HCT116 (cell line): Measurements from ENCODE around the gene MAPRE2. TPM values are rescaled to one million over a fixed set of nuclear protein-coding genes. Genes with fewer than 3 reads are reported as not detected.

Source experiments
- ATAC-seq: fragments of 200-7000 bp; cut with Tn5 transposase; 2 replicates; pipeline ENCODE4 v1.9.1; 2020; ENCODE audit warnings: mild to moderate bottlenecking, moderate library complexity
- BruUV-seq: library from RNA; stranded (reverse); fragments of 400-500 nt; replicated peaks from 2 replicates; lab custom pipeline; 2021; lab: Mats Ljungman, UMichigan
- CTCF ChIA-PET: fragments of 300-600 bp; sonication (Branson Sonifier 250); formaldehyde crosslinking; loops from one replicate; lab custom pipeline; 2021; ENCODE audit warnings: antibody characterized with exemption; lab: Charles Lee
- POLR2A ChIA-PET: fragments of 300-600, 350-600 bp; sonication (Branson Sonifier 250); formaldehyde crosslinking; loops from one replicate; lab custom pipeline; 2021; ENCODE audit warnings: antibody characterized with exemption; lab: Charles Lee
- RAD21 ChIA-PET, 2 experiments: fragments of 300-600 bp; sonication (Branson Sonifier 250); formaldehyde crosslinking; loops; one replicate each; lab custom pipeline; 2023; ENCODE audit warnings: low total read pairs in 2 of 2; ENCODE audit not compliant: uncharacterized antibody in 2 of 2, unreplicated experiment in 2 of 2, low non-redundant PET in 1 of 2; lab: Charles Lee
- DNase-seq: peaks from one replicate; pipeline ENCODE4 v3.0.0-alpha.2; 2010; ENCODE audit warnings: low read depth, low spot score
- H2AFZ ChIP-seq: fragments of 200-600 bp; shearing (Covaris generic), sonication (generic); 2 replicates; pipeline ENCODE4 v1.6.1; 2017; ENCODE audit warnings: low read depth, mixed run types, mixed read lengths, antibody characterized with exemption, low read length; ENCODE audit not compliant: poor library complexity, severe bottlenecking
- H3K27ac ChIP-seq: 2 replicates; pipeline ENCODE4 v1.5.1; 2012; ENCODE audit warnings: low read depth, low read length
- H3K27me3 ChIP-seq: fragments of 200-600 bp; sonication (generic); 2 replicates; pipeline ENCODE4 v1.6.1; 2016; ENCODE audit warnings: mixed run types, low read length, mixed read lengths; ENCODE audit not compliant: insufficient read depth
- H3K36me3 ChIP-seq, 2 experiments: fragments of 200-500 bp in 1 of 2; fragments of 200-600 bp in 1 of 2; sonication (Bioruptor generic) in 1 of 2; sonication (generic) in 1 of 2; 2 replicates each; pipeline versions ENCODE4 v1.5.1 to v1.6.1; 2014 to 2016; ENCODE audit warnings: low read length in 2 of 2, inconsistent platforms in 1 of 2, mixed read lengths in 1 of 2, mixed run types in 1 of 2; ENCODE audit not compliant: insufficient read depth in 2 of 2, control insufficient read depth in 1 of 2
- H3K4me1 ChIP-seq, 2 experiments: fragments of 200-600 bp in 1 of 2; sonication (generic) in 1 of 2; 2 replicates each; pipeline versions ENCODE4 v1.5.1 to v1.6.1; 2012 to 2017; ENCODE audit warnings: low read length in 2 of 2, inconsistent platforms in 1 of 2, mild to moderate bottlenecking in 1 of 2, mixed read lengths in 1 of 2, mixed run types in 1 of 2, moderate library complexity in 1 of 2; ENCODE audit not compliant: insufficient read depth in 2 of 2, control insufficient read depth in 1 of 2
- H3K4me2 ChIP-seq: fragments of 200-600 bp; sonication (generic); 2 replicates; pipeline ENCODE4 v1.6.1; 2017; ENCODE audit warnings: mixed run types, low read length, mixed read lengths
- H3K4me3 ChIP-seq, 2 experiments: fragments of 200-600 bp in 1 of 2; sonication (generic) in 1 of 2; replicated peaks in 1 of 2; 2 replicates each; pipeline ENCODE4 v1.5.1; 2011 to 2016; ENCODE audit warnings: low read length in 2 of 2, control low read depth in 1 of 2, low read depth in 1 of 2, mild to moderate bottlenecking in 1 of 2, mixed read lengths in 1 of 2, mixed run types in 1 of 2
- H3K79me2 ChIP-seq: fragments of 200-600 bp; sonication (generic); 2 replicates; pipeline ENCODE4 v1.6.1; 2017; ENCODE audit warnings: mild to moderate bottlenecking, mixed run types, low read length, moderate library complexity, mixed read lengths; ENCODE audit not compliant: insufficient read depth
- H3K9ac ChIP-seq: fragments of 200-600 bp; sonication (generic); 2 replicates; pipeline ENCODE4 v1.6.1; 2016; ENCODE audit warnings: low read length, mixed read lengths
- H3K9me2 ChIP-seq: fragments of 200-600 bp; sonication (generic), shearing (Covaris generic); 2 replicates; pipeline ENCODE4 v1.6.1; 2017; ENCODE audit warnings: mixed run types, mild to moderate bottlenecking, moderate library complexity; ENCODE audit not compliant: insufficient read depth
- H3K9me3 ChIP-seq, 2 experiments: fragments of 200-500 bp in 1 of 2; fragments of 200-600 bp in 1 of 2; sonication (Bioruptor generic) in 1 of 2; sonication (generic) in 1 of 2; 2 replicates each; pipeline ENCODE4 v1.6.1; 2014 to 2017; ENCODE audit warnings: low read length in 2 of 2, mixed read lengths in 2 of 2, inconsistent platforms in 1 of 2, low read depth in 1 of 2, mild to moderate bottlenecking in 1 of 2, mixed run types in 1 of 2, moderate library complexity in 1 of 2; ENCODE audit not compliant: control insufficient read depth in 1 of 2, insufficient read depth in 1 of 2
- H4K20me1 ChIP-seq: fragments of 200-600 bp; sonication (generic), shearing (Covaris generic); 2 replicates; pipeline ENCODE4 v1.6.1; 2017; ENCODE audit warnings: mixed run types, mild to moderate bottlenecking, moderate library complexity; ENCODE audit not compliant: insufficient read depth
- ATF3 ChIP-seq: IDR thresholded peaks from 2 replicates; pipeline ENCODE4 v1.6.1; 2012
- CEBPB ChIP-seq: IDR thresholded peaks from 2 replicates; pipeline ENCODE4 v1.6.1; 2012; ENCODE audit warnings: low read depth
- EGR1 ChIP-seq: IDR thresholded peaks from 2 replicates; pipeline ENCODE4 v1.6.1; 2012; ENCODE audit warnings: low read depth
- ELF1 ChIP-seq: IDR thresholded peaks from 2 replicates; pipeline ENCODE4 v1.6.1; 2012; ENCODE audit warnings: low read depth, borderline replicate concordance
- EZH2 ChIP-seq: fragments of 200-600 bp; sonication (generic); IDR thresholded peaks from 2 replicates; pipeline ENCODE4 v1.6.1; 2017; ENCODE audit warnings: antibody characterized with exemption, mixed run types
- EZH2phosphoT487 ChIP-seq: fragments of 200-600 bp; IDR thresholded peaks from 2 replicates; pipeline ENCODE4 v1.6.1; 2018; ENCODE audit warnings: antibody characterized with exemption, borderline replicate concordance
- JUND ChIP-seq: IDR thresholded peaks from 2 replicates; pipeline ENCODE4 v1.6.1; 2012
- POLR2A ChIP-seq: IDR thresholded peaks from 2 replicates; pipeline ENCODE4 v1.7.0; 2011; ENCODE audit warnings: borderline replicate concordance; ENCODE audit not compliant: insufficient read depth, insufficient read length; ENCODE audit errors: extremely low read depth
- POLR2AphosphoS5 ChIP-seq: IDR thresholded peaks from 2 replicates; pipeline ENCODE4 v1.6.1; 2011; ENCODE audit warnings: mild to moderate bottlenecking, low read depth, low read length, moderate library complexity
- SP1 ChIP-seq: IDR thresholded peaks from 2 replicates; pipeline ENCODE4 v1.6.1; 2012; ENCODE audit warnings: low read depth
- TCF7L2 ChIP-seq: IDR thresholded peaks from 2 replicates; pipeline ENCODE4 v1.7.0; 2011; ENCODE audit warnings: borderline replicate concordance, inconsistent platforms; ENCODE audit not compliant: insufficient read depth, insufficient read length; ENCODE audit errors: extremely low read depth
- ZBTB33 ChIP-seq: IDR thresholded peaks from 2 replicates; pipeline ENCODE4 v1.6.1; 2011; ENCODE audit warnings: mild to moderate bottlenecking, low read length, moderate library complexity; ENCODE audit not compliant: insufficient replicate concordance; ENCODE audit errors: extremely low read depth
- ZFX ChIP-seq: fragments of 450-650 bp; IDR thresholded peaks from 2 replicates; pipeline ENCODE4 v1.6.1; 2017
- intact Hi-C: fragments of 100-400 bp; cut with micrococcal nuclease; formaldehyde crosslinking; loops from 2 replicates; pipeline ENCODE4 v1.10.0; 2022
- total RNA-seq: library from RNA; stranded (reverse); gene quantifications from one replicate; pipeline ENCODE4 v1.2.1, GENCODE V29; 2021; ENCODE audit not compliant: unreplicated experiment

Gene MAPRE2
- total RNA-seq, 1 experiment from 2014 or later: 17.2 TPM

GRCh38 chr18:35010993-35011392 is 30.2 kb upstream of the MAPRE2 start (continued):
- TF ChIP-seq SP1 (no peak), JUND (no peak)

- Histone ChIP-seq H3K4me3 (no peak overlapping the region), H3K9me3 (no peaks in the 10 kb centered on the region), H3K79me2 (no peaks in the 10 kb centered on the region), H3K27ac (no peak overlapping the region), H2AFZ (no peak overlapping the region), H3K36me3 (no peaks in the 10 kb centered on the region), H4K20me1 (no peaks in the 10 kb centered on the region), H3K4me1 (no peaks in the 10 kb centered on the region), H3K9me2 (no peaks in the 10 kb centered on the region), H3K4me2 (no peak overlapping the region), H3K9ac (no peak overlapping the region), H3K27me3 (no peaks in the 10 kb centered on the region)
- ChIA-PET CTCF (no interaction called here), POLR2A (no interaction called here), RAD21 (no interaction called here)
- TF ChIP-seq EGR1 (no peak), ATF3 (no peak), CEBPB (no peak), TCF7L2 (no peak), ELF1 (no peak), JUND (no peak), ZBTB33 (no peak), POLR2A (no peak), EZH2phosphoT487 (no peak), POLR2AphosphoS5 (no peak), ZFX (no peak), EZH2 (no peak)
- ATAC-seq (no peak), DNase-seq (no peak)
- intact Hi-C loops: no loop called here
- BruUV-seq: no TSS peak
These were observed 21.3 kb upstream of the MAPRE2 start for GRCh38 chr18:35019933-35020332.
